T-helper 2 cell (primary cell): ENCODE measurements around the gene PPT2.
"Not testable (repeated sequence)": the region's sequence is repeated elsewhere in the genome, so short reads cannot be mapped to it uniquely, and the experiment has no call there.

Experiments used
- DNase-seq, 5 experiments: peaks; one replicate each; pipeline versions ENCODE4 v3.0.0 to v3.0.0-alpha.2; 2012 to 2022

Gene PPT2

DNA sequence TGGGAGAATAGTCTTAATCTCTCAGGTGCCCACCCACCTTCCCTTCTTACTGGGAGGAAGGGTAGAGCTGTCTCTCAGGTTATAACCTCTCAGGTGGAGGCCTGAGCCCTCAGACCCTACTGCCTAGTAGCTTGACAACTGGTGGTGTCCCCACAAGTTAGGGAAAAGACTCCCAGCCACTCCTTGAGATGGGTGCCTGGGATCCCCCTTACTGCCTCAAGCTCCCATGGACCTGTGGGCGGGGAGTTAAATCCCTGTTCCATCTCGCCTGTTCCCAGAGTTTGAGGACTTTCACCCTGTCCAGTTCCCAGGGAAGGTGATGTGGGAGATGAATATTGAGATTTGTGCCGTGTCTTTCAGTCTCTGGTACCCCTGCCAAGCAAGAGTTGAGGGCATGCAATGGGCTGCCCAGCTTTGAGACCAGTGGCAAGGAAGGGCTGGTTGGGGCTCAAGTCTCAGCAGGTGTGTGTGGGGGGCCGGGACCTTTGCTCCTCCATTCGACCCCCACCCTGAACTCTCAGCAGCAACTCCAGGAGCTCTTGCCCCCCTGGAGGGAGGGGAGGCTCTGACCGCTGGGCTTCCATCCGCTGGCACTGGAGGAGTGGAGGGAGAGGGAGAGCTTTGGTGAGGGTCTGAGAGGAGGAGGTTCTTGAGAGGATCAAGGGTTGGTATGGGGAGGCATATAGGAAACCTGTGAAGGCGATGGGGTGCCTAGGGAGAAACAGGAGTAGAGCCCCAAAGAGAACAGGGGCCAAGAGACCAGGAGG lies 37.2 kb downstream of the PPT2 start:
- DNase-seq: no peak

DNA sequence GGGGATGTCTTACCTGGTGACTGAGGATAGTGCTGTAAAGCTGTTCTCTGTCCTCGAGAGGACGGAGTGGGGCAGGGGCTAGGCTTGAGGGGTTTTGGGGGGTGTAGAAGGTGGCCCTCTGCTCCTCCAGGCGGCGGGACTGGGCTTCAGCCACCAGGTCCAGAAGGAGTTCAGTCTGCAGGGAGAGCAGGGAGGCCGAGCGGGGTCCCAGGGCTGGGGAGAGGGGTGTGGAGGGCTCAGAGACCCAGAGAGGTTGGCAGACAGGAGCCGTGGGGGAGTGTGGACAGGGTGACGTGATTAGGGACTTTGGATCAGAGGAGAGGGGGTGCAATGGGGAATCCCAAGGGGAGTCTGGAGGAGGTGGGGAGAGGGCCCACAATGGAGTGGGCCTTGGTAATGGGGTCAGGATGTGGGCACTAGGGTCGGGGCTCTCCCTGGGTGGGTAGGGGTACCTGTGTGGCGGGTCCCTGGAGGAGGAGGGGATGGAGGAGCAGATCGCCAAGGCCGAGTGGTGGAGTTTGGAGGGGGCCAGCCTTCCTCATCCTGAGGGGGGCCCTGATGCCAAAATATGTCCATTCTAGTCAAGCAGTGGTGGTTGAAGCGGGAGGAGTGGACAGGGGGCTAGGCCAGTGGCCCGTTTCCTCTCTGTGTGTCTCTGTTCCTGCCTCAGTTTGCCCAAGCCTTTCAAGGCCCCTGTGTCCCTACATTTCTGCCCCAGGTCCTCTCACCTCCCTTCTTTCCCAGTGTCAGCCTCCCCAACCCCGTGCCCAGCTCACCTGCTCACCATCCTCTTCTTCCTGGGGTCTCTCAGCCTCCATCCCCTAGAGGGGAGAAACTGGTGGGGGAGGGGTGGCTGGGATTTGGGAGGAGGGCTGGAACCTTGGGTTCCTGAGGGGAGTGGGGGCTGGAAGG lies 38.0 kb downstream of the PPT2 start:
- peak in 2 of 5 experiments; percentile 25 to 32 for DNase-seq

DNA sequence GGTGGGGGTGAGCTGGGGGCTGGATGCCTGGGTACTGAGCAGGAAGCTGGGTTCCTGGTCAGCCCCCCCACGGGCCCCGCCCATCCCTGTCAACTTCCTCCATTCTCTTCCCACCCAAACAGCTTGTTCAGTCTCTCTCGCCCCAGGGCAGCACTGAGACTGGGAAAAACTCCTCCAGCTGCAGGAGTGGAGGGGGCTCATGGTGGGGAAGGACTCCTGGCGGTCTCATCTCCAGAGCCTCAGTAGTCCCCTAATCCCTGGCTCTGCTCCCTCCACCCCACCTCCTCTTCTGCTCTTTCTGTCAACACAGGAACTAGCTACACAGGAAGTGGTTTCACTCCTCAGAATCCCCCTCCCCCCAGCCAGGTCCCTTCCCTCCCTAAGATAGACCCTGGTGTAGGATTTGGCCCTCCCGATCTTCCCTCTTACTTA lies 38.7 kb downstream of the PPT2 start, which contains the start of gene GPSM3:
Gene GPSM3 (minus strand): TSS at position 36 of the 432 bp plus-strand sequence. CDS start 130 bp downstream, outside the sequence.
- peak in 4 of 5 experiments; percentile 13 to 86 (median 50) for DNase-seq

DNA sequence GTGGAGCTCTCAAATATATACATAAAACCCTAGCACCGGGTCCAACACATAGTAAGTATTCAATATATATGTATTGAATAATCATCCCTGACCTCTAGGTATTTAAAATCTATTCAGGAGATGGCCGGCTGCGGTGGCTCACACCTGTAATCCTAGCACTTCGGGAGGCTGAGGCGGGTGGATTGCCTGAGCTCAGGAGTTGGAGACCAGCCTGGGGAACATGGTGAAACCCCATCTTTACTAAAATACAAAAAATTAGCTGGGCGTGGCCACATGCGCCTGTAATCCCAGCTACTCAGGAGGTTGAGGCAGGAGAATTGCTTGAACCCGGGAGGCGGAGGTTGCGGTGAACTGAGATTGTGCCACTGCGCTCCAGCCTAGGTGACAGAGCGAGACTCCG lies 39.2 kb downstream of the PPT2 start:
- not testable (repeated sequence) for DNase-seq

DNA sequence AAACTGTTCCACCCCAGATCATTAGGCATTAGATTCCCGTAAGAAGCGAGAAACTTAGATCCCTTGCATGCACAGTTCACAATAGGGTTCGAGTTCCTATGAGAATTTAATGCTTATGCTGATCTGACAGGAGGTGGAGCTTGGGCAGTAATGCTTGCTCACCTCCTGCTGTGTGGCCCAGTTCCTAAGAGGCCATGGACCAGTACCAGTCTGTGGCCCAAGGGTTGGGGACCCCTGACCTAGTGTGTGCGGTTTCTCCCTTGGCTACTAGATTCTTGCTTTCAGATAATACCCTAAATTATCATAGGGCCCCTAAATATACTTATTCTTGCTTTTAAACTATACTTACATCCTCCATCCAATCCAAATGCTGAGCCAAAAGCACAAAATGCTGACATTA lies 40.4 kb downstream of the PPT2 start:
- DNase-seq: no peak

DNA sequence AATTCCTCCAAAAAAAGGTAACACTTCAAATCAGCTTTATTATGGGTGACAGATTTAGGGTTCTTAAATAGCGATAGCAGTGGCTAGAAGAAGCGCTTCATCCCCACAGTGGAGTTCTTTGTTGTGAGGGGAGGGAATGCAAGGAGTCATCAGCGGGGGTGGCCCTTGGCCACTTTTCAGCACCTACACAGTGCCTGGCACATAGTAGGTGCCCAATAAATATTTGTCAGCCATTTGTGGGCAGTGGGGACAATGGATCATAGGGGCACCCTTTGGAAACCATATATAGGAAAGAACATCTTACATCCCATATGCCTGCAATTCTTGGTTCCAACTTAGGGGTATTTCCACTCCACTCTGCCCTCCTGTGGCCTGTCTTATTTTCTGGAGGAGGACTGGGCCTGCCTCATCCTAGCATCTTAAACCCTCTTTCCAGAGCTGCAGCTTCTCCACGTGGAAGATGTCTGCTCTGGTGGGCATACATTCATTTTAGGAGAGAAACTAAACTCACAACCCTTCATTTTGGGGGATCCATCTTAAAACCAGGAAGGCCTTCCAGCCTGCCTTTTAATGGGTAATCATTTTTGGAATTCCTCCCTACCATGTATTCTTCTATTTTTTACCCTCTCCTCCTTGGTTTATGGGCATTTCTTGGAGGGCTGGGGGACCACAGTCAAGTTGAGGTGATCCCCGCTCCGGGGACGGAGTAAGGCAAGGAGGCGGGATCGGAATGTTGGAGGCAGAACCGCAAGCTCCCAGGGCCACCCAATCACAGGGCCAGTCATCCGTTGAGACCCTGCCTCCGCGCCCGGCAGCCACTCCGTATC lies 41.1 kb downstream of the PPT2 start:
- peak in 1 of 5 experiments; percentile 63 for DNase-seq

DNA sequence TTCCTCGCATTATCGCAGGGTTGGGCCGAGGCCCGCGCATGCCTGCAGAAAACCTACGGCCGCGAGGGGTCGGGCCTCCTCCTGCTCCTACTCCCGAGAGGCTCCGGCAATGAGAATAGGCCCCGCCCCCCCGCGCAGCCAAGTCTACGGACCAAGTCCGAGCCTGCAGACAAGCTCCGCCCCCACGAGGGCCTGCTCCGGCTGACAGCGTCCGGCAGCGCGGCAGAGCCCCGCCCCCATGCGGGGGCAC lies 41.6 kb downstream of the PPT2 start:
- DNase-seq: peak; percentile 98 to 100 (median 100)

DNA sequence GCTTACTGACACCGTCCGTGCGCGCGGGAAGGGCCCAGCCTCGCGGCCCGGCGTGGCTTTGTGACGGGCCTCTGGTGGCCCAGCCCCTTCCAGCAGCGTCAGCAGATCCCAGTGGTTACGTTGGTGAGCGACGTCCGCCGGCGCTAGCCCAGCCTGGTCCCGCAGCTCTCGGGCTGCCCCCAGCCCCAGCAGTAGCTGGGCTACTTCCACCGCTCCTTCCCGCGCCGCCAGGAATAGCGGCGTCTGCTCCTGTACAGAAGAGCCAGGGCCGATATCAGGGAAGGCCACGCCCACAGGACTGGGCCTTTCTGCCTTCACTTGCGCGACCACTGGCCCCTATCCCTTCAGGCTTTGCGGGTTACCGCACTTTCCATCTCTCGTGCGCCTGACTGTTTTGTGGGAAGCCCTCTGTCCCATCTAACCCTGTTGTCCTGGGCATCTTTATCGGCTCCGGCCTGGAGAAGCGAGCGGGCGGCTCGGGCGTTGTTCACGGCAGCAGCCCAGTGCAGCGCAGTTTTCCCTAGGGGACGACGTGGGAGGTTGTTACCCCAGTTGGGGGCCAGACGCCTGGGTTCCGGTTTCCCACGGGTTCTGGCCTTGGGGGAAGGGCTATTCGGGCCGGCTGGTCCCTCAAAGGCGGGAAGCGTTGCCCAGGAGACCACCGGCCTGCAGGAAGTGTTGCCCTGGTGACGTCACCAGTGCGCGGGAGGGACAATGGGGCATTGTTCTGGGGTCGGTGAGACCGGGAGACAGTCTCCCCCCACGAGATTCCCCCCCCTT lies 42.2 kb downstream of the PPT2 start:
- peak; percentile 20 to 67 (median 37) for DNase-seq

DNA sequence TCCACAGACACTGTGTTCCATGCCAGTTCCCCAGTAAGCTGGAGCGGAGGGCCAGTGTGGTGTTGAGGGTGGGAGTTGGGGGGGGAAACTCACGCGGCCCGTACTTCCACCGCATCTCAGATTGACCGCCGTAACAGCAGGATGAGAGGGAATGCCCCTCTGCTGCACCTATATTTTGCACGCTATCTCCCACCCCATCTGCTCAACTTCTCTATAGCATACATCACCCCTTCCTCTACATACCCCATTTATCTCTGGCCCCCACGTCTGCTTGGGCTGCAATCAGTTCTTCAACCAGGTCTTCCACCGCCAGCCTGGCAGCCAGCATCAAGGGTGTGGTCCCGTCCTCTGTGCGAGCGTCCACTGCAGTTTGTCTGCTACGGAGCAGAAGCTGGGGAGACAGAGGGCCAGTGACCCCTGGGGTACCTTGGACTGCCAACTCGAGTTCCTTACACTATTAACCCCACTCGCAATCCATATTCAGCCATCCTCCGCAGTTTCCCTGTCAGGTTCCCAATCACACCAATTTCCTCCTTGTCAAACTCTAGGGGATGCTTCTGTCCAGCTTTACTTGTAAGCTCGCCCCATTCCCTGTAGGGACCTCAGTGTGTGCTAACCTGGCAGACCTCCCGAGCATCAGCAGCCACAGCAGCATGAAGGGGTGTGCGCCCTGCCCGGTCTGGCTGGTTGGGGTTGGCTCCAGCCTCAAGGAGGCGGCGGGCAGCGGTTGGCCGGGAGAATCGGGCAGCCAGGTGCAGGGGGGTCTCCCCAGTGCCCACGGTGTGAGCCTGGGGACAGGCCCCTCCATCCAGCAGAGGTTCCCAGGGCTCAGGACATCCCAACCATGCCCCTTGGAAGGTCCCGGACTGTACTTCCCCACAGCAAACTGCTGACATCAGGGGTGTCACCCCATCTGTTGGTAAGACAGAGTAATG lies 43.0 kb downstream of the PPT2 start:
- no peak for DNase-seq

DNA sequence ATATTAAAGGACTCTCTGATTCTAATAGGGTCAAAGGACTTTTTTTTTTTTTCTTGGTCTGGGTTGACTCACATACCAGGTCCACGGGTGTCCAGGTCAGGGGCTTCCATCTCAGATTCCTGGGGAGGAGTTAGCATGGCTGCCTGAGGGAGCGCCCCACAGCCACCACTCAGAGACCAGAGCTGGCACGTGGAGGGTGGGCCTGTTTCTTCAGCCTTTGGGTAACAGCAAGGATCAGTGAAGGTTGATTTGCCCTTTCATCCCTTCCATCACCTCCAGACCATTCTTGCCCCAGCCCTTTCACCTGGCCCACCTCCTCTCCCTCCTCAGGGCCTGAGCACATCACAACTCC lies 44.4 kb downstream of the PPT2 start:
- DNase-seq: no peak

DNA sequence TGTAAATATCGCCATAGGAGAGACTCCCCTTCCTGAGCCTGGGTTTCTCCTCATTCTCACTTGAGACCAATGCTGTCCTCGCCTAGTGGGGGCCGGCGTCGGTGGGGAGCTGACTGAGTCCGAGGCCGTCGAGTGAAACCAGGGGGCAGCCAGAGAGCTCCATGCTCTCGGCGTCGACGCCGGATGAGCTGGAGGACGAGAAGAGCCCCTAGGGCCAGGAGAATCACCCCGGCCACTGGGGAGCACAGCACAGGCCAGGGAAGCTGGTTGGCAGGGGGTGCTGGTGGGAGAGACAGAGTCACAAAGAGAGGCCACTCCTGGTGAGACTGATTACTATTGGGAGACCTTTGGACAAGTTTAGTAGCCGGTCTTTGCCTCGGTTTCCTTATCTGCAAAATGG lies 44.9 kb downstream of the PPT2 start:
- no peak for DNase-seq

DNA sequence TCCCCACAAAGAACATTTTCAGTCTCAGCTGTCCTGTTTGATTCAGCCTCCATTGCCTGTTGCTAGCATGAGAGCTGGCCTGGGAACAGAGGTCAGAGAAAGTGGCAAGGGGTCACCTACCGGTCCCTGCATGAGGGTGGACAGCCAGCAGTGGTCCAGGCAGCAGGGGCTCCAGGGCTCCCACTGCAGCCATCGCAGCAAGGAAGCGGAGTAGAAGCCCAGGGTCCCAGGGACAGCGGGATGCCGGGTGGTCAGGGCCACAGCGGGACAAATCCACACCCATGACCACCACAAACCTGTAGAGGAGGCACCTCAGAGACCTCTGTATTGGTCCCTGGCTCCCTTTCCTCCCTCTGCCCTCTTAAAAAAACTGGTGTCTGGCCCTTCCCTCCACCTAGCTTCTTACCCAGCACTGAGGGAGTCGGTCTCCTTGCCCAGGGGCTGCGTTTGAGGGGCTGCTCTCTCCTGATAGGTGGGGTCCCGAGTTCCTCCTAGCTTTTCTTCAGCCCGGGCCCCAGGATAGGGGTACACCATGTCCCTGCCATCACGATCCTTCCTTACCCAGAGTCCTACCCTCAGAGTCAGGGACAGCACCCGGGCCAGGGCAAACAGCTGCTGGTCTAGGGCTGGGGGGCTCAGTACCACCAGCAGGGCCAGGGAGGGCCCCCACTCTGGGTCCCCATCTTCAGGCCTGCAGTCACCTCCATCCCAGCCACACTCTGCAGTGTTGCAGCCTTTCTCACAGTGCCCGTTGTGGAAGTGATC lies 47.0 kb downstream of the PPT2 start:
- no peak for DNase-seq

DNA sequence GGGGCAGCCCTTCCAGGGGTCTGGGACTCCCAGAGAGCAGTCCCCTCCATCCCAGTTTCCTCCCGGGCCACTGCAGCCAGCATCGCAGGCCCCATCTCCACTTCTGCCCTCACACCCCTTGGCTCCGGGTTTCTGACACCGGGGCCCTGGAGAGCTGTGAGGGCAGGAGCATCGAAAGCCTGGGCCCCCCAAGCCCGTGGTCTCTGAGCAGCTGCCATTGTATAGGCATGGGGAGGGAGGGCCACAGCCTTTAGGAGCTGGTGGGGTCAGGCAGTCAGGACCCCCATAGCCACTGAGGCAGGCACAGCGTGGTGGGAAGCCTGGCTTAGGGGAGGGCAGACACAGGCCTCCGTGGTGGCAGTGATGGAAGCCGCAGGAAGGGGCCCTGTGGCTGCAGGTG lies 48.2 kb downstream of the PPT2 start:
- no peak for DNase-seq

DNA sequence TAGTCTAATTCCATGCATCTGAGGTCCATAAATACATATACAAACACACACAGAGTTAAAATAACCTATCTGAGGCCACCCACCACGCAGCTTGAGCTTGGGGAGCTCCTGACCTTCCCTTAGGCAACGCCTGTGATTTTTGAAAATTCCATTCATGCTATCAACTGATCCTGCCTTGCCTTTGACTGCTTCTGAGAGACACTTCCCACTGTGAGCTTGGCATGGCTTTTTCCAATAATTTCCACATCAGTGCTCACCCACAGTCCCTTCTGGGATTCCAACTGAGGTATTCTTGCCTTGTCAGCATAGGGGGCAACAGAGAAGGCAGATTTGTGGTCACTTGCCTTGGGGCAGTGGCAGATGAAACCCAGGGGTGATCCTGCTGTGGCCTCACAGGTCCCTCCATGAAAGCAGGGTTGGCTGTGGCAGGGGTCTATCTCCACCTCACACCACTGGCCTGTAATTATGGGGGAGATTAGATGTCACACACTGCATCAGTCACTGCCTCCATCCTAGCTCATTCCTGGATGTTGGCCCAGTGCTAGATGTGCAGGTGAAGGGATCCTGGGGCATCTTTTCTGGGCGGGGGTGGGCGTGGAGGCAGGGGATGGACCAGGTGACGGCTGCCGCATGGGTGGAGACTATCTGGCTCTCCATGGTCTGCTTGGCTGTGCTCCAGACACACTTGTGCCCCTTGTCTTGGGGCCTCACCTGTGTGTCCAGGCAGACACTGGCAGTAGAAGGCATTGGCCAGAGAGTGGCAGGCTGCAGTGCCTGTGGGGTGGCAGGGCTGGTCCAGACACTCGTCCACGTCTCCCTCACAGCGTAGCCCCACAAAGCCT lies 49.7 kb downstream of the PPT2 start:
- no peak for DNase-seq

DNA sequence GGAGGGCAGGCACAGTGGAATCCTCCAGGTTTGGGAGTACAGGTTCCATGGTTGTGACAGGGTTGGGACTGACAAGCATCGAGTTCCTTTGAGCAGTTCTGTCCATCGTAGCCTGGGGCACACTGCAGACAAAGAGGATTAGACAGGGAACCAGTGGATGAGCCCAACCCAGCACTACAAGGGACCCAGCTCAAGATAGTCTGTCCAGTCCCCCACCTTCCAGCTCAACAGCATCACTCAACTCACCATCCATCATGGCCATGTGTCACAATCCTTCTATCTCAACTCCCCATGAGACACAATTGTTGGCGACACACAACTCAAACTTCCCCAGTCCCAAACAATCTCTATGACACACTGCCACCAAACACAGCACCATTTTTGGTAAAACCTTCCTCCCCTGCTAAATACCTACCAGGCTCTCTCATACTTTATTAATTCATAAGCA lies 50.4 kb downstream of the PPT2 start:
- DNase-seq: no peak

DNA sequence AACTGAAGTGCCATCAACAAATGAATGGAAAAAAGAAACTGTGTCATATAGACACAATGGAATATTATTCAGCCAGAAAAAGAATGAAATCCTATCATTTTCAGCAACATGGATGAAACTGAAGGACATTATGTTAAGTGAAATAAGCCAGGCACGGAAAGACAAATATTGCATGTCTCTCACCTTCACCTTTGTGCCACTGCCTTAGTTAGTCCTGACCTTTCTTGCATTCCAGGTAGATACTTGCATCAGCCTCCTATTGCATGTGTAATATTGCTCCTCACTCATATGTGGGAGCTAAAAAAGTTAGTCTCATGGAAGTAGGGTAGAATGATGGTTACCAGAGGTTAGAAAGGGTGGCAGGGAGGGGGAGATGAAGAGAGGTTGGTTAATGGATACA lies 55.1 kb downstream of the PPT2 start:
- no peak for DNase-seq

DNA sequence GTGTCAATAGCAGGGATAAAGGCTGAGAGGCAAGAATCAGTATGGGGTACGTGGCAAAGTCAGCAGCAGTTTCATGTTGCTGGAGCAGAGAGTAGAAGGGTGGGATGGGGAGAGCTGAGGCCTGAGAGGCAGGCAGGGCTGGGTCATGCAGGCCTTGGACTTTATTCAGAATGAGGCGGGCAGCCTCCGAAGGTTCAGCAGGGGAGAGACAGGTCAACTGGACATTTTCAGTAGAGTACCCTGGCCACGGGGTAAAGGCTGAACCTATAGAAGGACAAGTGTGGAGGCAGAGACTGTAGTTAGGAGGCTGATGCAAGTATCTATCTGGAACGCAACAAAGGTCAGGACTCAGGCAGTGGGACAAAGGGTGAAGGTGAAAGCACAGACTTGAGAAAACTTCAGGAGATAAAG lies 56.3 kb downstream of the PPT2 start:
- no peak for DNase-seq

DNA sequence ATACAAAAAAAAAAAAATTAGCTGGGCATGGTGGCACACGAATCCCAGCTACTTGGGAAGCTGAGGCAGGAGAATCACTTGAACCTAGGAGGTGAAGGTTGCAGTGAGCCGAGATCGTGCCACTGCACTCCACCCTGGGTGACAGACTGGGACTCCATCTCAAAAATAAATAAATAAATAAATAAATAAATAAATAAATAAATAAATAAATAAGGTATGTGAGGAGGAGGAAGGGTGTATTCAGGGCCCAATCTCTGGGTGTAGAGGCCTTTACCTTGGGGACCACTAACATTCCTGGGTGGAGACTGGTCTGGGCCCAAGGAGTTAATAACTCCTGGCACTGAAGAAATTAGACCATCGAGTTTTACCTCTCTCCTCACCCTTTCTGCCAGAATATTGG lies 57.5 kb downstream of the PPT2 start:
- DNase-seq: not testable (repeated sequence)

DNA sequence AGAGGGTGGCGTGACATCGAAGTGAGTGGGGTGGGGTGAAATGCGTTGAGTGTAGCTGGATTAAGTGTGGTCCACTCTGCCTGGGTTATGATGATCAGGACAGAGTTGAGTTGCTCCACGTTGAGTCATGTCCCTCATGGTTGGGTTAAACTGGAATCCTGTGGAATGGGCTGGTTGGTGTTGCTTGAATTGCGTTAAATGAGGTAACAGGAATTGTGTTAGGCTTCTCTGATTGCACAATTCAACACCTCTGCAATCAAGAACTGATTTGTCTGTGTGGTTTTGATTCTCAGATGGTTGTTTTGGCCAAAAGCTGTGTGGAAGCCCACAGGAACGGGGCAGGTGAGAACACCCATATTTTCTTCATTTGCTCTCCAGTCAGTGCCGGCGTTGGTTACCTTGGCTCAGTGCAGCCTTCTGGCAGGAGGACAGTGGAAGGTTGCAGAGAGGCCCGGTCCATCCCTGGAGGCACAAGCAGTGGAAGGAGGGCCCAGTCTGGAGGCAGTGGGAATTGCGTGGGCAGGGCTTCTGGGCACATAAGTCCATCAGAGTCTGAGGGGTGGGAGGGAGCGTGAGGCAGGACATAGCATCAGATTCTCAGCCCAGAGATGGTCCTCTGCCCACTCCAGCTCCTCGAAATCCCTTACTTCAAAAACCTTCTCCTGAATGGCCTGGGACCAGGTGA lies 58.3 kb downstream of the PPT2 start:
- DNase-seq: no peak
